IPS DF 19.7 (cell line): ENCODE measurements around the gene GRM8.

Source experiments
- DNase-seq: peaks from one replicate; pipeline ENCODE4 v3.0.0-alpha.2; 2013; ENCODE audit warnings: low read depth, low spot score

The GRM8 gene

GRCh38 chr7:127231415-127231814, 21.3 kb downstream of the GRM8 start:
- DNase-seq, result no peak

- no peak for DNase-seq
Measured at GRCh38 chr7:127230192-127230925, 22.4 kb downstream of the GRM8 start.

DNA sequence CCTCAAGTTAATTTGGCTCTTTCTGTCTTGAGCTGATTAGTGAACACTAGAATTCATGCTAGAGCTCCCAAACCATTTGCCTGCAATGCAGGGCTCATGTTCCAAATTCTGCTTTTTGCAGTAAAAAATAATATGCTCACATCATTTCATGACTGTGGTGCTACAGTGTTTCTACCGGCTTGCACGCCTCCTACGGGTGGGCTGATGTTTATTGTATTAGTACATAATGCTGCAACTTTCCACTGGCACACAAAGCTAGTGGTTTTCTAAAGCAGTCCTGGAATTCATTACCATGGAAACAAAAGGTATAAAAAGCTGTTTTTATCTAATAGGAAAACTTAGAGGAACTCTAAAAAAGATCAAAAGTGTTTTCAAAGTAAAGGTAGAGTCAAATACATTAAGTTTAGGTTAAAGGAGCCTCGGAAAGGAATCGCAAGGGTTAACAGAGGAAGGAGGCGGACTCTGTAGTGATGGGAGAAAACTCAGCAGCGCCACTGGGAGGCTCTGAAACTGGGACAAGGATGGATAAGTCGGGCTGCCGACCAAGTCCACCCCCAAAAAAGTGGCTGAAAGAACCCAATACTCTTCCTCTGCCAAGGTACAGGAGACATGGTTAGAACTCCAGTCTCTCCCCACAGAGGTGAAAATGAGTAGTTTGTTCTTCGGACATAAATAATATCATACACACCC, 25.9 kb downstream of the GRM8 start:
- no peak for DNase-seq

DNA sequence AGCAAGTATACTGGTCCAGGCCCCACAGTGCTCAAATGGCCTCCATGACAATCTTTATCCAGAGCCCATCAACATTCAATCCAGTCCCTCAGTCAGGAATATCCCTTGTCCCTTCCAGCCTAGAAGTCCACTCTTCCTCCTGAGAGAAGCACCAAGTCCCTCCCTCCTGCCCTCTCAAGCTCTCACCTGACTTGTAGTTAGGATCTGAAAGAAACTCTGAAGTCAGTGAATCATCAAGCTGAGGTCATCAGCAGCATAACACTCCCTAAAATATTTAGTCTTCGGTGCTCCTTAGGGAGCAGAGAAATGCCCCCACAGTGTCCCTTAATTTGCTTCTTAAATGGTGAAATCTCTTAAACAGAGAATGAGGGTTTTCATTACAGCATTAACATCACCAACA, 31.0 kb downstream of the GRM8 start:
- no peak for DNase-seq

DNA sequence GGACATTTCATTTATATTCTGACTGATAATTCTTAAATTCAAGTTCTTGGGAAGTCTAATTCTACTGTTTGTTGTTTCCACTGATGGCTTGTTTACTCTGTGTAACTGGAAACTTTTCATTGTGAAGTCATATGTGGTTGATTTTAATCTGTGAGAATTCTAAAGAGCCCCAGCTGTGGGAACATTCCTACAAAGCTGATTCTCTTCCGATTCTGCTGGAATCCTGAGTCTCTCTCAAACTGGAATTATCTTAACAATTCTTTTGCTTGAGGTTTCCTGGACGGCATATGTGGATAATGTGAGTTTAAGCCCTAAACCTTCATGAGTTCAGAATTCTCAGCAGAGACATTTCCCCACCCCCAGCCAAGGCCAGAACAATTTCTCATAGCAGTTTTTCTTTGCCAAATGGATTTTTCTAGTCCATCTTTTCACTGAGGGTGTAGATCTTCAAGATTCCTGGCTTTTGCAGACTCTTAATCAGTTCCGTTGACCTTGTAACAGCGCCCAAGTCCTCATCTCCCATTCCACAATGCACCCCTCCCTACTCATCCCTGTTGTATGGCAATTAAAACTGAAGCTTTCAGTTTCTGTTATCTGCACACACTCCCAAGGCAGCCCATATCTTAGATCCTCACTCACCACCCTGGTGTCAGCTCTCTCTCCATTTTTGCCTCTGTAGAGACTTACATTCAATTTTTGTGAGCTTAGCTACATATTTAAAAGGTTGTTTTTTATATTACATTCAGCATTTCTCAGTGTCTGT, 37.6 kb downstream of the GRM8 start:
- no peak for DNase-seq

- DNase-seq, result no peak
Measured at GRCh38 chr7:127209886-127210285, 42.9 kb downstream of the GRM8 start.

GRCh38 chr7:127208860-127209259, 43.9 kb downstream of the GRM8 start:
- no peak for DNase-seq

DNA sequence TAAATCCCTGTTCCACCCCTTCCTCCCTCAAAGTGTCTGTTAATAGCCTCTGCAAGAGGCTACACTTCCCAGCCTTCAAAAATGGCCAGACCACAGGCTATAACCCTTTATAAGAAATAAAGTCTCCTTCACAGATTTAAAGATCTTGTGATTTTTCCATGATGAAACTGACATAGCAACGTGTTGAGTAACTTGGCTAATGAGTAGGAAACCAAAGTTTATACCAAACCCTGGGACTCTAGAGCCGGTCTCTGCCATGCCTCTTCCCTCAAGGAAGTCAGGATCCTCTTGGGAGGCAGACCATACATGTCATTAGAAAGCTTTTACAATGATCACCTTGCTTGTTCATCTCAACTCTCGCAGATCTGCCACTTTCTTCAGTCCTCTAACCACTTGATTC, 44.4 kb downstream of the GRM8 start:
- DNase-seq, result no peak

- DNase-seq, result no peak
Measured at GRCh38 chr7:127207806-127208205, 44.9 kb downstream of the GRM8 start.

- DNase-seq, result no peak
Measured at GRCh38 chr7:127207230-127207629, 45.5 kb downstream of the GRM8 start.

DNA sequence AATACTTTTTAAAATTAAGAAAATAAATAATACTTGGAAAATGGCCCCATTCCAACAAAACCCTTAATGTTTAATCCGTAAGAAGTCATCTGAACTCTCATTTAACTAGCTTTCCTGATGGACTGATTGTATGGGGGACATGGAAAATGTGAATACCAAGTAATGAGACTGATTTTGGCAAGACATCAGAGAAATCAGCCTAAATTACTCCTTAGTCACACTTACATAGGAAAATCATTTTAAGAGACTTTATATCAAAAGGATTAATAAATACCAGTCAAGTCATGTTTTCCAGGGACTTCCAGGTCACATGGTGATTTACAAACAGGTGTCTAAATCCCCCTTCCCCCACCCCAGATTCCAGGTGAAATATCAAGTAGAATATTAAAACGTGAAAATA, 58.2 kb downstream of the GRM8 start:
- no peak for DNase-seq

DNA sequence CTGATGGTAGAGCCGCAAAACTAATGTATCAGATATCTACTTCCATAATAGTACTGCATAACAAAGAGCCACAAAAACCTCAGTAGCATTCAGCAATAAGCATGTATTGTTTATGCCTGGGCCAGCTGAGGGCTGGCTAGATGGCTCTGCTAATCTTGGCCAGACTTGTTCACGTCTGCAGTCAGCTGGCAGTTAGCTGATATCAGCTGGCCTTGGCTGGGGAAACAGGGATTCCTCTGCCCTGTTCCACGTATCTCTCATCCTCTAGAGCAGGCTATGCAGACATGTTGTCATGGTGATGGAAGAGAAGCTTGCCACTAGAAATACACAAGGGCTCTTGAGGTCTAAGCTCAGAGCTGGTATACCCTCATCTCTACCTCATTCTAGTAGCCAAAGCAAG, 62.9 kb downstream of the GRM8 start:
- DNase-seq, result no peak

DNA sequence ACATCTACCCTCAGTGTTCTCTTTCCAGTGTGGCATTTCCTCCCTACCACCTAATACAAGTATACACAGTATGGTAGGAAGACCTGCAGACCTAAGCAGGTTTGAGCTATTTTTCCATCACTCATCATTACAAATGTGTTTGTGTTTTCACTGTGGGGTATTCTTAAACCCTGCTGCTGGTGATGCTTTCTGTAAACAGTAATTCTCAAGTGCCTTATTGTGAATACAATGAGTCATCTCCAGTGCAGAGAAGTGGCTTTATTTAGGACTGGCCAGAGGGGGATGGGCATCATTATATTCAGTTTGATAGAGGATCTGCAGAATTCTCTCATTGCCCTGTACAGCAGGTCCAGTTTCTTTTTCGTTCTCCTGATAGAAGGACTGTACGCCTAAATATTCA, 63.7 kb downstream of the GRM8 start:
- no peak for DNase-seq

DNA sequence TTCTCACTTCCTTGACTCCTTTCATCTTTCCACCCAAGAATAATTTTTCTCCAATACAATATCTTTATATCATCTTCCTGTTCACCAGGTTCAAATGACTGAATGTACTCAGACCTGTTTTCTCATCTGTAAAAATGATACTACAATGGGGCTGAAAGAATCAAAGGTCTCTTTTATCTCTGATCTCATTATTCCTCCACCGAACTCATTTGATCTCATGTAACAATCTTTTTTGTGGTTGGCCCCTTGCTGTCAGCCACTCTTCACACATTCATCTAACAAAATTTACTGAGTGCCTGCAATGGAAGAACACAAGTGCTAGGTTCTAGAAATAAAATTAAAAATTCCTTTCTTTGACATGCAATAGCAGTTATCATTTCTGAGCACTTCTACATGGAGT, 65.0 kb downstream of the GRM8 start:
- DNase-seq, result no peak

DNA sequence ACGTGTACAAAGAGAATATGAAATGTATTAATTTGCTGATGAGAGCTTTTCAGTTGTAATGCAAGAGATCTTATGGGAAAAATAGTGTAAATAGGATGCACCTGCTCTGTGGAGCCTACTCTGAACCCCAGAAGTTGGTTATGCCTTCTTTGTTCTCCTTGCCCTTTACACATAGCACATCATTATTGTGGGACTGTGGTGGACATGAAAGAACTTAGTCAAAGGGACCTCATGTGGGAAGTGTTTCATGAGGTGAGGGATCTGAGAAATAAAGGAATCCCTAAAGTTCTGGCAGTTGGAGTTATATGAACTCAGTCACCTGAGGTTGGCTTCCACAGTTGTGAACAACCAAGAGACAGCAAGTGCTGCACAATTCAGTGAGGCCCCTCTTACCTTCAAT, 66.1 kb downstream of the GRM8 start:
- DNase-seq, result no peak

DNA sequence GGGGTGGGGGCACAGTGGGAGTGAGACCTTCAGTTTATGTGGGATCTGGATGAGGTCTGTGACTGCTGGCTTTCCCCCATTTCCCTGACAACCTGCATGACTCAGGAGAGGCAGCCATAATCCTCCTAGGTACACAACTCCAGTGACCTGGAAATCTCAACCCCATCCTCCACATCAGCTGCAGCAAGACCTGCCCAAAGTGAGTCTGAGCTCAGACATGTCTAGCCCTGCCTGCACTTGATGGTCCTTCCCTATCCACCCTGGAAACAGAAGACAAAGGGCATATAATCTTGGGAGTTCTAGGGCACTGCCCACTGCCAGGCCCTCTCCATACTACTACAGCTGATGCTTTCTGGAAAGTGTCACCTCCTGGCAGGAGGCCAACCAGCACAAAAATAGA, 75.6 kb downstream of the GRM8 start:
- no peak for DNase-seq

- DNase-seq, result no peak
Measured at GRCh38 chr7:127162366-127162765, 90.4 kb downstream of the GRM8 start.

DNA sequence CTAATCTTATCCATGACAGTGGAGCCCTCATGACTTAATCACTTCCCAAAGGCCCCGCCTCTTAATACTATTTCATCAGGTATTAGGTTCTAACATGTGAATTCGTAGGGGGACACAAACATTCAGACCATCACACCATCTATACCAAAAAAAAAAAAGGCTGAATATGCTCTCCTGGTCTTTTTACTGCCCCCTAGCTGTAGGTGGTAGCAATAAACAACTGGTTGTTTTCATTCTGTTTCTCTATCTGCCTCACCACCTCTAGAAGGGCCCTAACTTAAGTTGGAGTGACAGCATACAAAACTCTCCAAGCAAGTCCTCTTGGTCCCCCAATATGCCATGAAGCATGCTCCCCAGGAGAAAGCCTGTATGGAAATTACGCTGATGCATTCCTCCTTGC, 94.1 kb downstream of the GRM8 start:
- DNase-seq, result peak; percentile 3

DNA sequence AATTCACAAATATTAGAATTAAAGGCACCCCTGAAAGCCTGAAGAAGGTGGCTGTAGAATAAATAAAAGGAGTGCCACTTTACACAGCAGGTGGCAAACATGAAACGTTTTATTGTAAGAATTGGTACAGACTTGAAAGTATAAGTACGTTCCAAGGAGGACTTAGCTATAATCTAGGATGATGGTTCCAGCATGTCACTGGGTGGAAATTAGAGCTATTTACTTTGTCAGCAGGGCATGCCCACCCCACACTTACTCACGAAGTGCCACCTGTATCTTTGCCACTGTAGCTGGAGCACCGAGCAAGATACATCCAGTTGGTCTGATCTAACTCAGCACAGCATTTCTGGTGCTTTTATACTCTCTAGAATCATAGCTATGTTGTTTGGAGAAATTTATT, 97.8 kb downstream of the GRM8 start:
- no peak for DNase-seq

DNA sequence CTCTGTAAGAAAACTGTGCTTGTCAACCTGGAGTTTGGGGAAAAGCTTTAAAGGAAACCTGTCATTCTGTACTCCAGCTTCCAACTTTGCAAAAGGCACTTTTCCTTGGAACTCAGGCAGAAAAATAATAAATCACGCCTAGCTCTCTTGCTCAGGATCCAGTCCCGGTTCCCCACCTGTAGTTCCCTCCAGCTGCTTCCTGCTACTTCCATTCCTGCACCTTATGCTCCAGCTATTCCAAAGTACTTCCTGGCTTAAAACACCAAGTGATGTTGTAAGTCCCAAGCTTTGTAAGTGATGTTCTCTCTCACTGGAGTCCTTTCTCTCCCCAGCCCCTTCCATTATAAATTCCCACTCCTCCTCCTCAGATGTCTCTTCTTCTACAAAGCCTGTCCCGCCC, 98.6 kb downstream of the GRM8 start:
- no peak for DNase-seq

DNA sequence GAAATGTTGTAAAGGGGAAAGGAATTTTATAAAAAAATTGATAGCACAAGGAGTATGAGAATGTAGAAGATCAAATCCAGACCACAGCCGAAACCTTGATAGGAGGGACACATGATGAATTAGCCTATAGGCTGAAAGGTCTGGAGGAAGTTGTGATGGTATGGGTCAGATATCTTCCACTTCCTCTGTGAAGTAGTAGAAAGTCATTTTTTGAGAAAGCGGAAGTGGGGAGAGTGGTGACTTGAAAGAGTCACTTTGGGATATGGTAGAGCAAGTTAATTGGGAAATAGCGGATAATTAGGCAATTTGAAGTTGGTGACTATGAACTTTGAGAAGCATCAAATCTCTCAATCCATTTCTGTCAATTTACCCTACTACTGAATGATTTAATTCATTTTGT, 99.4 kb downstream of the GRM8 start:
- DNase-seq, result no peak

DNA sequence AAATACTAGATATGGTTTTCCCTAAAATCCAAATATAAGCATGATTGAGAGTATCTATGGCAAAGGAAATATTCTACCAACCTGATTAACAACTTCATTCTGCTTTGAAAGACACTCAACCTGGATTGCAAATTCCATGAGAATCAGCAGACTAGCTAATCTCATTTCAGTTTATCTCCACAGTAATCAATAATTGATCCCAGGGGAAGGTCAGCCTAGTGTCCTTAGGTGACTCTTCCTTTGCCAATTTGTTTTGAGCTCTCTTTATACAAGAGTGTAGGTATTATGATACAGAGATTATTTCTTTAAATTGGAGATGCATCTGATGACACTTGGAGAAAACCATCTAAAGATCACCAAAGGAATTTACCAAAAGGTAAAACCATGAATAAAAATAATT, 100.3 kb downstream of the GRM8 start:
- no peak for DNase-seq

DNA sequence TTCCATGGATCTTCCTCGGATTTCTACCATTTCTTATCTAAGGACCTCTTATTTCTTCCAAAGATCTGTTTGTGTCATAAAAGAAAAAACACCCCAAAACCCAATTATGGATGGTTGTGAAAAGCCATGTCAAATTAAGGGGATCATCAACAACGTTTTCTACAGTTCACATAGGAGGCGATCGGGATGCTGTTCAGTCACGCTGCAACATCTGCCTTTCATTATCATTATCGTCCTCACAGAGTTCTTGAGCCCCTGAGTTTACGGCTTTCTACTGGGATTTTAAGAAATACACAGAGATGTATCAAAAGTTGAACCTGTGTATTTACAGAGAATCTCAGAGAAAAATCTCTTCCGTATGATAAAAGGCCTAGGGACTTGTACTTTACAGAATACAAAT, 101.4 kb downstream of the GRM8 start:
- no peak for DNase-seq
